ENCODE measurements around the gene KRTAP5-8. TPM values are rescaled to one million over a fixed set of nuclear protein-coding genes. Genes with fewer than 3 reads are reported as not detected.
"Not testable (repeated sequence)": the region's sequence is repeated elsewhere in the genome, so short reads cannot be mapped to it uniquely, and the experiment has no call there.

KRTAP5-8 gene
- total and polyA plus RNA-seq, 8 donors: 0.15 to 5.5 TPM; not detected in 6

DNA sequence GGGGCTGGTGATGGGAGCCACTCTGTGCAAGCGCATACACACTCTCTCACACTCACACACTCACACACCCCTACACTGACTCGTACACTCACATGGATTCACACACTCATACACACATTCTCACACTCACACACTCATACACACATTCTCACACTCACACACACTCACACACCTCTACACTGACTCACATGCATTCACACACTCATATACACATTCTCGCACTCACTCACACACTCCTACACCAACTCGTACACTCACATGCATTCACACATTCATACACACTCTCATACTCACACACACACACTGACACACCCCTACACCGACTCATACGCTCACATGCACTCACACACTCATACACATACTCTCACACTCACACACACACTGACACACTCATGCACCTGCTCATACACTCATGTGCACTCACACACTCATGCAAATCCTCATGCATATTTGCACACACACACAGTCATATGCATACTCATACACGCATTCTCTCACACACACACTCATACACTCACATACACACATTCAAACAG, 39.7 kb downstream of the KRTAP5-8 start:
- WGBS, 5 donors: 89 to 92% (median 90%) methylated on average over 7 of the region's 7 CpGs
- DNase-seq: no peak
- TF ChIP-seq EP300 (IDR thresholded peaks at IDR 0.05) (no peak), POLR2A (IDR thresholded peaks at IDR 0.05) (no peak), POLR2AphosphoS5 (IDR thresholded peaks at IDR 0.05) (no peak)
- TF ChIP-seq, protein P1, sequence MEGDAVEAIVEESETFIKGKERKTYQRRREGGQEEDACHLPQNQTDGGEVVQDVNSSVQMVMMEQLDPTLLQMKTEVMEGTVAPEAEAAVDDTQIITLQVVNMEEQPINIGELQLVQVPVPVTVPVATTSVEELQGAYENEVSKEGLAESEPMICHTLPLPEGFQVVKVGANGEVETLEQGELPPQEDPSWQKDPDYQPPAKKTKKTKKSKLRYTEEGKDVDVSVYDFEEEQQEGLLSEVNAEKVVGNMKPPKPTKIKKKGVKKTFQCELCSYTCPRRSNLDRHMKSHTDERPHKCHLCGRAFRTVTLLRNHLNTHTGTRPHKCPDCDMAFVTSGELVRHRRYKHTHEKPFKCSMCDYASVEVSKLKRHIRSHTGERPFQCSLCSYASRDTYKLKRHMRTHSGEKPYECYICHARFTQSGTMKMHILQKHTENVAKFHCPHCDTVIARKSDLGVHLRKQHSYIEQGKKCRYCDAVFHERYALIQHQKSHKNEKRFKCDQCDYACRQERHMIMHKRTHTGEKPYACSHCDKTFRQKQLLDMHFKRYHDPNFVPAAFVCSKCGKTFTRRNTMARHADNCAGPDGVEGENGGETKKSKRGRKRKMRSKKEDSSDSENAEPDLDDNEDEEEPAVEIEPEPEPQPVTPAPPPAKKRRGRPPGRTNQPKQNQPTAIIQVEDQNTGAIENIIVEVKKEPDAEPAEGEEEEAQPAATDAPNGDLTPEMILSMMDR (IDR thresholded peaks at IDR 0.05): no peak
- Histone ChIP-seq H3K4me1 (peaks cover 0 to 10% (median 4%) of the 10 kb centered on the region in 4 donors), H3K27me3 (peaks cover 0 to 10% (median 0%) of the 10 kb centered on the region in 3 donors), H3K9me3 (no peaks in the 10 kb centered on the region), H3K27ac (no peak overlapping the region), H3K4me3 (no peak overlapping the region), H3K36me3 (no peaks in the 10 kb centered on the region)
- intact Hi-C loops (cut with DNase I; ENCODE audit: low total_unique reads): no loop called here

DNA sequence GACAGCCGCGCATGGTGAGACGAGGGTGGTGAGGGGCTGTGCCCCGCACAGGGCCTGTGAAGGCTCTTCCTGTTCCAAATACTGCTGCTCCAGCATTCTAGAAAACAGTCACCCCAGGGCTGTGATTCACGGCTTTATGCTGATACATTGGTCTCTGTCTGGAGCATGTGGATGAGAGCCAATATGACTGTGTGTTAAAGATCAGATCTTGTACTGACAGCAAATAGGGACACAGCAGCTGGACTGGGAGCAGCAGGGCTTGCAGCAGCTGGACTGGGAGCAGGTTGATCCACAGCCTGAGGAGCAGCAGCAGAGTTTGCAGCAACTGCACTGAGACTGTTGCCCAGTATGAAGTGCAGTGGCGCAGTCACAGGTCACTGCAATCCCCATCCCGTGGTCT, 41.7 kb downstream of the KRTAP5-8 start:
- WGBS, 5 donors: 50 to 65% (median 64%) methylated on average over 7 of the region's 7 CpGs
- H3K36me3 ChIP-seq; H3K27ac ChIP-seq; intact Hi-C loops (cut with DNase I; ENCODE audit: low total_unique reads); H3K9me3 ChIP-seq; DNase-seq; H3K4me3 ChIP-seq: not testable (repeated sequence)
- peaks cover 0 to 24% (median 0%) of the 10 kb centered on the region in 3 donors for H3K27me3 ChIP-seq
- peaks cover 0 to 10% (median 4%) of the 10 kb centered on the region in 4 donors for H3K4me1 ChIP-seq

DNA sequence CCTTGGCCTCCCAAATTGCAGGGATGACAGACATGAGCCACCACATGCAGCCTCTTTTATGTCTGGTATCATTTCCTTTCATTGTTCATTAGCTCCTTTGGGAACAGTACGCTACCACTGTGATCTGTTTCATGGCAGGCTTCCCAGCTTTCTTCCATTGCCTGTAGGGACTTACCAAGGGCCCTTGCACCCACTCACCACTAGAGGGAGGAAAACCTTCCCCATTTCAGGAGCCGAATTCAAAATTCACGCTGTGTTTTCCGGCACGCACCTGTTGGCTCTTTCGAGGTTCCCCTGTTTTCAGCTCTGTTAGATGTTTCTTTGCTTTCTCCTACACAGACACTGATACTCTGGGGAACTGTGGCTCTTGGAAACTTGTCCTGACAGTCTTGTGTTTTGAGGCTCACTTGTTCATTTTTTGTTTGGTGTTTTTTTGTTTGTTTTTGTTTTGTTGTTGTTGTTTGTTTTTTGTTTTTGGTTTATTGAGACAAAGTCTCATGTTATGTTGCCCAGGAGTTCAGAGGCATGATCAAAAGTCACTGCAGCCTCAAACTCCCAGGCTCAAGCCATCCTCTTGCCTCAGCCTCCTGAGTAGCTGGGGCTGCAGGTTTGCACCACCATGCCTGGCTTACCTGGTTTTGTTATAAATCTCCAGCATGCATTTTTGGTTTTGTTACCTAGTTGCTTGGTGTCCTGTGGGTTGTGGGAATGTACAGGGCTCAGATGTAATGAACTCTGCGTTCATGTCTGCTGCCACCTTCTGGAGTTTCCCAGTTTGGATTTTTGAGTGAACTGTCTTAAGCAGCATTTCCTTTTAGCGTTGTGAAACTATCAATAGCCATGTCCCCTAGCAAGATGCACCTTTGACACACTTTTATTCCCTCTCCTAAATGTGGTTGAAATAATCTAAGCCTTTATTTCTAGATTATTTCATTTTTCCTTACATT, 42.5 kb downstream of the KRTAP5-8 start:
- no peaks in the 10 kb centered on the region for H3K9me3 ChIP-seq
- H3K4me3 ChIP-seq: no peak overlapping the region
- DNase-seq: peak; percentile 76 to 82
- intact Hi-C loops (cut with DNase I; ENCODE audit: low total_unique reads): no loop called here
- H3K36me3 ChIP-seq: no peaks in the 10 kb centered on the region
- peaks cover 0 to 10% (median 4%) of the 10 kb centered on the region in 4 donors for H3K4me1 ChIP-seq
- 4 to 13% (median 6%) methylated on average over 8 of the region's 8 CpGs for whole genome bisulfite sequencing, 5 donors
- TF ChIP-seq, protein P1 (IDR thresholded peaks at IDR 0.05): peak in 5 of 7 experiments; percentile 48 to 93 (median 81)
- no peak for TF ChIP-seq EP300 (IDR thresholded peaks at IDR 0.05)
- no peak for TF ChIP-seq POLR2AphosphoS5 (IDR thresholded peaks at IDR 0.05)
- no peak overlapping the region for H3K27ac ChIP-seq
- H3K27me3 ChIP-seq: peaks cover 0 to 30% (median 0%) of the 10 kb centered on the region in 3 donors

- no peak for TF ChIP-seq EP300 (IDR thresholded peaks at IDR 0.05)
- TF ChIP-seq POLR2A (IDR thresholded peaks at IDR 0.05): no peak
- TF ChIP-seq, protein P1 (IDR thresholded peaks at IDR 0.05): no peak
- TF ChIP-seq POLR2AphosphoS5 (IDR thresholded peaks at IDR 0.05): no peak
- WGBS, 5 donors: 76 to 86% (median 85%) methylated on average over 4 of the region's 4 CpGs
These were observed 44.0 kb downstream of the KRTAP5-8 start for GRCh38 chr11:71581826-71582225.

More at GRCh38 chr11:71581826-71582225, 44.0 kb downstream of the KRTAP5-8 start:
- Histone ChIP-seq H3K27me3 (peaks cover 0 to 30% (median 0%) of the 10 kb centered on the region in 3 donors), H3K4me3 (no peak overlapping the region), H3K36me3 (no peaks in the 10 kb centered on the region), H3K27ac (no peak overlapping the region), H3K9me3 (no peaks in the 10 kb centered on the region), H3K4me1 (peaks cover 0 to 10% (median 4%) of the 10 kb centered on the region in 4 donors)
- DNase-seq: no peak
- intact Hi-C loops (cut with DNase I; ENCODE audit: low total_unique reads): no loop called here

Data from stomach (tissue), 9 donors.